ENCODE measurements around the gene FHL5. TPM values are rescaled to one million over a fixed set of nuclear protein-coding genes. Genes with fewer than 3 reads are reported as not detected.
A peak's percentile ranks its signal among the peaks of the same experiment; 100 is the strongest.
"Not testable (repeated sequence)": the region's sequence is repeated elsewhere in the genome, so short reads cannot be mapped to it uniquely, and the experiment has no call there.

The FHL5 gene, protein sequence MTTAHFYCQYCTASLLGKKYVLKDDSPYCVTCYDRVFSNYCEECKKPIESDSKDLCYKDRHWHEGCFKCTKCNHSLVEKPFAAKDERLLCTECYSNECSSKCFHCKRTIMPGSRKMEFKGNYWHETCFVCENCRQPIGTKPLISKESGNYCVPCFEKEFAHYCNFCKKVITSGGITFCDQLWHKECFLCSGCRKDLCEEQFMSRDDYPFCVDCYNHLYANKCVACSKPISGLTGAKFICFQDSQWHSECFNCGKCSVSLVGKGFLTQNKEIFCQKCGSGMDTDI
- total RNA-seq = not detected

- no peak for ATAC-seq (replicated peaks)
- Mint-ChIP-seq H3K27ac (no peak within 1 kb of the TSS), H3K9me3 (peaks cover 3% of the 10 kb centered on the region), H3K27me3 (no peaks in the 10 kb centered on the region), H3K4me3 (no peak within 1 kb of the TSS), H3K36me3 (ENCODE audit: low read depth) (no peaks in the 10 kb centered on the region), H3K4me1 (no peaks in the 10 kb centered on the region)
These were observed at the start of gene FHL5 for GRCh38 chr6:96562886-96563285. Gene FHL5 (plus strand): TSS chr6:96563128. CDS start chr6:96603614, 40,486 bp downstream.

GRCh38 chr6:96520171-96521115 is 42.5 kb upstream of the FHL5 start:
- peak overlapping the region; percentile 99 for H3K27ac Mint-ChIP-seq
- peaks cover 12% of the 10 kb centered on the region for H3K4me1 Mint-ChIP-seq
- peaks cover 26% of the 10 kb centered on the region for H3K36me3 Mint-ChIP-seq (ENCODE audit: low read depth)
- ATAC-seq (replicated peaks) = no peak
- peak overlapping the region; percentile 100 for H3K4me3 Mint-ChIP-seq
- no peaks in the 10 kb centered on the region for H3K9me3 Mint-ChIP-seq
- H3K27me3 Mint-ChIP-seq = no peaks in the 10 kb centered on the region

DNA sequence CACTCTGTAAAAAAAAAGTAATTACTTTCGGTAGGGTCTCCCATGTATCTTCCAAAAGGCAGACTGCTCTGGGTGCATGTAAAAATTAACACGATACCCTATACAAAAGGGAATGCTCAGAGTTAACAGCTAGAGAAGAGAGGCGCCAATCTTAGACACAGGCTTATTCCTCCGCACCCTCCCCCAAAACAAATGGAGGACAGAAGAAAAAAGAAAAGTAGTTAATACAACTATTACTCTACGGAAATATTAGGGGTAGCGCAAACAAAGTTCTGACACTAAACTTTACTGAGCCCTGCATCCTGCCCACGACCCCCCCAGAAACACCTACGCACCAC is 41.7 kb upstream of the FHL5 start:
- peak; percentile 13 for ATAC-seq (replicated peaks)
- Mint-ChIP-seq H3K27ac (peak overlapping the region; percentile 99), H3K4me3 (peak overlapping the region; percentile 100), H3K4me1 (peaks cover 15% of the 10 kb centered on the region), H3K27me3 (no peaks in the 10 kb centered on the region), H3K9me3 (no peaks in the 10 kb centered on the region), H3K36me3 (ENCODE audit: low read depth) (peaks cover 34% of the 10 kb centered on the region)

- ATAC-seq (replicated peaks) = peak; percentile 99
- H3K4me3 Mint-ChIP-seq = peak within 1 kb of the TSS; percentile 100
- no peaks in the 10 kb centered on the region for H3K27me3 Mint-ChIP-seq
- H3K27ac Mint-ChIP-seq = peak within 1 kb of the TSS; percentile 99
- peaks cover 16% of the 10 kb centered on the region for H3K4me1 Mint-ChIP-seq
- no peaks in the 10 kb centered on the region for H3K9me3 Mint-ChIP-seq
- H3K36me3 Mint-ChIP-seq (ENCODE audit: low read depth) = peaks cover 40% of the 10 kb centered on the region
These were observed 41.1 kb upstream of the FHL5 start, which contains the start of gene UFL1 for GRCh38 chr6:96521644-96522464. Gene UFL1 (plus strand): TSS chr6:96521806. CDS start chr6:96521874, 68 bp downstream.

- Mint-ChIP-seq H3K27me3 (no peaks in the 10 kb centered on the region), H3K4me3 (peak overlapping the region; percentile 100), H3K27ac (peak overlapping the region; percentile 99), H3K36me3 (ENCODE audit: low read depth) (peaks cover 47% of the 10 kb centered on the region), H3K9me3 (no peaks in the 10 kb centered on the region), H3K4me1 (peaks cover 16% of the 10 kb centered on the region)
- ATAC-seq (replicated peaks) = peak; percentile 18
These were observed 40.4 kb upstream of the FHL5 start for GRCh38 chr6:96522465-96523009.

DNA sequence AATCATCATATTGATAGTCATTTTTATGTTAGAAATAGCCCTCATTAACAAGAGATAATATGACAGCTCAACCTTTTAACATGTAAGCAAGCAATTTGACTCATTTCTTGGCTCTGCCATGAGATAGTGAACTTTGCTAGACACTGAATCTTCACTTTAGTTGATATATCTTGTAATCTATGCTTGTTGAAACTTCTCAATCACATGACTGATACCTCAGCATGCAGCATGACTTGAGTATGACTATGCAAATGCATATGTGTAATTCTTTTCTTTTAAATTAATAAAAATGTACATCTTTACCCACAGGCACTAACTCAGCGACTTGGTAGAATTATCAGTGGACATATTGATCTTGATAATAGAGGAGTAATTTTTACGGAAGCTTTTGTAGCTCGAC is 34.7 kb upstream of the FHL5 start:
- no peak for ATAC-seq (replicated peaks)
- H3K4me1 Mint-ChIP-seq = peaks cover 7% of the 10 kb centered on the region
- H3K9me3 Mint-ChIP-seq = no peaks in the 10 kb centered on the region
- no peaks in the 10 kb centered on the region for H3K27me3 Mint-ChIP-seq
- H3K27ac Mint-ChIP-seq = no peak overlapping the region
- peaks cover 85% of the 10 kb centered on the region for H3K36me3 Mint-ChIP-seq (ENCODE audit: low read depth)
- H3K4me3 Mint-ChIP-seq = no peak overlapping the region

DNA sequence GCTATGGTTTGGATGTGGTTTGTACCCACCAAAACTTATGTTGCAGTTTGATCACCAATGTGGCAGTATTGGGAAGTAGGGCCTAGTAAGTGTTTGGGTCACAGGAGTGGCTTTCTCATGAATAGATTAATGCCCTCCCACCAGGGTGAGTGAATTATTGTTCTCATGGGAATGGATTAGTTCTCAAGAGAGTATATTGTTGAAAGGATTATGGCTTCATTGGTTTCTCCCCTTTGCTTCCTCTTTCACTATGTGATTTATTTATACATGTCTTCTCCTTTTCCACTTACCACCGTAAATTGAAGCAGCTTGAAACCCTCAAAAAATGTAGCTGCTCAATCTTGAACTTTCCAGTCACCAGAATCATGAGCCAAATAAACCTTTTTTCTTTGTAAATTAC is 30.5 kb upstream of the FHL5 start:
- Mint-ChIP-seq H3K4me3 (no peak overlapping the region), H3K9me3 (no peaks in the 10 kb centered on the region), H3K27me3 (no peaks in the 10 kb centered on the region), H3K36me3 (ENCODE audit: low read depth) (peaks cover 74% of the 10 kb centered on the region), H3K27ac (peak overlapping the region; percentile 10), H3K4me1 (no peaks in the 10 kb centered on the region)
- no peak for ATAC-seq (replicated peaks)

DNA sequence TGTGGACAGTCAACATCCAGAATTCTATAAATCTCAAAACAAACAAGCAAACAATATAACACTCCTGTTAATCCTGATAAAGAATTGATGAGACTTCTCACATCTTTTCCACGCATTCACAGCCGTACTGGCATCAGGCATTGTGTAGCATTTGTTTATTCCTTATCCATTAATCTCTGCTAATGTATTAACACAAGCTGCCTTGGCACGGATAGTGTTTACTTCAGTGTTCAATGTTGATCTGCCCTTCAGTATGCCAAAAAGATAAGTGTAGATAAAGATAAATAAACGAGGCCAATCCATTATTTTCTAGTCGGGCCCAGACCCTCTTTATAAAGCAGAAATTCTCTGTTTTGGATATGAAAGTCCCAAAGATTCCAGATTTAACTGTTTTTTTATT is 25.2 kb upstream of the FHL5 start:
- H3K4me3 Mint-ChIP-seq = no peak overlapping the region
- no peaks in the 10 kb centered on the region for H3K9me3 Mint-ChIP-seq
- no peaks in the 10 kb centered on the region for H3K4me1 Mint-ChIP-seq
- peaks cover 68% of the 10 kb centered on the region for H3K36me3 Mint-ChIP-seq (ENCODE audit: low read depth)
- H3K27ac Mint-ChIP-seq = no peak overlapping the region
- ATAC-seq (replicated peaks) = no peak
- no peaks in the 10 kb centered on the region for H3K27me3 Mint-ChIP-seq

GRCh38 chr6:96542702-96543101 is 20.2 kb upstream of the FHL5 start:
- H3K36me3 Mint-ChIP-seq (ENCODE audit: low read depth) = peaks cover 79% of the 10 kb centered on the region
- H3K27ac Mint-ChIP-seq = no peak overlapping the region
- H3K27me3 Mint-ChIP-seq = no peaks in the 10 kb centered on the region
- no peaks in the 10 kb centered on the region for H3K4me1 Mint-ChIP-seq
- no peak for ATAC-seq (replicated peaks)
- no peak overlapping the region for H3K4me3 Mint-ChIP-seq
- no peaks in the 10 kb centered on the region for H3K9me3 Mint-ChIP-seq

GRCh38 chr6:96545882-96546281 is 17.0 kb upstream of the FHL5 start:
- Mint-ChIP-seq H3K27me3 (no peaks in the 10 kb centered on the region), H3K9me3 (no peaks in the 10 kb centered on the region), H3K36me3 (ENCODE audit: low read depth) (peaks cover 74% of the 10 kb centered on the region), H3K4me1 (no peaks in the 10 kb centered on the region), H3K4me3 (no peak overlapping the region), H3K27ac (no peak overlapping the region)
- ATAC-seq (replicated peaks) = no peak

DNA sequence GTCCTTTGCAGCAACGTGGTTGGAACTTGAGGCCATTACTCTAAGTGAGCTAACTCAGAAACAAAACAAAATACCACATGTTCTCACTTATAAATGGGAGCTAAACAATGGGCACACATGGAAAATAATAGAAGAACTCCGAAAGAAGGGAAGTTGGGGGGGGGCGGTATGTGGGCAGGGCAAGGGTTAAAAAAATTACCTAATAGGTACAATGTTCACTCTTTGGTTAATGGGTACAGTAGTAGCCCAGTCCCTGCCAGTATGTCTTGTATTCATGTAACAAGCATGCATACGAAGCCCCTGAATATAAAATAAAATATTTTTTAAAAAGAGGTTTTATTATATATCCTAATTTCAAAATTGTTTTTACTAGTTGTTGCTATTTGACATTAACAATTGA is 15.3 kb upstream of the FHL5 start:
- Mint-ChIP-seq H3K27ac (no peak overlapping the region), H3K4me3 (no peak overlapping the region), H3K36me3 (ENCODE audit: low read depth) (peaks cover 79% of the 10 kb centered on the region), H3K27me3 (no peaks in the 10 kb centered on the region), H3K9me3 (no peaks in the 10 kb centered on the region), H3K4me1 (no peaks in the 10 kb centered on the region)
- ATAC-seq (replicated peaks) = no peak

DNA sequence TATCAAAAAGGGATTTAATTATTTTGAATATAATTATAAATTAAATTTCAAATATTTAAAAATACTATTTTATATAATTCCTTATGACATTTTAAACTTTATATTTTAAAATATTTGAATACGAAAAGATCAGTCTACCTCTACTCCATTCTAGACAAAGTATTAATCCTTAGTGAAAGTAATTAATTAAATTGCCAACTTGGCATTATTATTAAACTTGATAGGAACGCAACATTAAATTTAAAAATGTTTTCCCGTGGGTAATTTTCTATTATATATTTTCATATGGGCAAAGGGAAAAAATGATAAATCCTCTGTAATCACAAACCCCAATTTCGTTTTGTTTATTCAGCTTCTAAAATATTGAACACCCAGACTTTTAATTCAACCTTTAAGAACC is 8.4 kb upstream of the FHL5 start:
- Mint-ChIP-seq H3K9me3 (peaks cover 3% of the 10 kb centered on the region), H3K4me3 (no peak overlapping the region), H3K36me3 (ENCODE audit: low read depth) (peaks cover 72% of the 10 kb centered on the region), H3K27ac (no peak overlapping the region), H3K27me3 (no peaks in the 10 kb centered on the region), H3K4me1 (no peaks in the 10 kb centered on the region)
- no peak for ATAC-seq (replicated peaks)

- H3K36me3 Mint-ChIP-seq (ENCODE audit: low read depth) = peaks cover 21% of the 10 kb centered on the region
- not testable (repeated sequence) for H3K4me3 Mint-ChIP-seq; H3K9me3 Mint-ChIP-seq; ATAC-seq (replicated peaks); H3K27ac Mint-ChIP-seq; H3K27me3 Mint-ChIP-seq; H3K4me1 Mint-ChIP-seq
These were observed 3.2 kb upstream of the FHL5 start for GRCh38 chr6:96559740-96560139.

GRCh38 chr6:96563853-96564252 is 925 bp downstream of the FHL5 start:
- Mint-ChIP-seq H3K9me3 (peaks cover under 1% of the 10 kb centered on the region), H3K27ac (no peak overlapping the region), H3K4me1 (no peaks in the 10 kb centered on the region), H3K36me3 (ENCODE audit: low read depth) (no peaks in the 10 kb centered on the region), H3K4me3 (no peak overlapping the region), H3K27me3 (peaks cover 2% of the 10 kb centered on the region)
- peak; percentile 28 for ATAC-seq (replicated peaks)

Data from activated T-helper 17 cell treated with anti-CD3 and anti-CD28 coated beads, Interleukin-2, amount 50 U/mL, for 72 hours (primary cell).